Trophoblast cell (in vitro differentiated cells and primary cell): Measurements from ENCODE around the gene MYO15B.

Experiments used
- DNase-seq, 2 donors: peaks; one replicate each; pipeline ENCODE4 v3.0.0-alpha.2; 2016
- H2AFZ ChIP-seq: 2 replicates; pipeline ENCODE4 v1.6.1; 2013; ENCODE audit warnings: low read length, moderate library complexity, mild to moderate bottlenecking; ENCODE audit not compliant: insufficient read depth, poor library complexity
- H2AK5ac ChIP-seq: 2 replicates; pipeline ENCODE4 v1.6.1; 2013; ENCODE audit warnings: mild to moderate bottlenecking, low read length
- H2BK120ac ChIP-seq: 2 replicates; pipeline ENCODE4 v1.6.1; 2013; ENCODE audit warnings: low read length, mild to moderate bottlenecking, moderate library complexity; ENCODE audit not compliant: insufficient read depth, poor library complexity
- H2BK12ac ChIP-seq: 2 replicates; pipeline ENCODE4 v1.6.1; 2013; ENCODE audit warnings: mild to moderate bottlenecking, low read length, moderate library complexity
- H2BK5ac ChIP-seq: 2 replicates; pipeline ENCODE4 v1.6.1; 2013; ENCODE audit warnings: low read length, low read depth, moderate library complexity, mild to moderate bottlenecking; ENCODE audit not compliant: poor library complexity
- H3K14ac ChIP-seq: 2 replicates; pipeline ENCODE4 v1.6.1; 2013; ENCODE audit warnings: mild to moderate bottlenecking, low read length
- H3K18ac ChIP-seq: 2 replicates; pipeline ENCODE4 v1.6.1; 2013; ENCODE audit warnings: mild to moderate bottlenecking, low read length
- H3K23ac ChIP-seq: 2 replicates; pipeline ENCODE4 v1.6.1; 2013; ENCODE audit warnings: low read length
- H3K27ac ChIP-seq: 2 replicates; pipeline ENCODE4 v1.5.1; 2013; ENCODE audit warnings: low read depth, mild to moderate bottlenecking, inconsistent platforms, low read length, moderate library complexity
- H3K27me3 ChIP-seq: 2 replicates; pipeline ENCODE4 v1.6.1; 2013; ENCODE audit warnings: inconsistent platforms, mild to moderate bottlenecking, low read length, moderate library complexity; ENCODE audit not compliant: insufficient read depth
- H3K36me3 ChIP-seq, 2 experiments: 1 replicate in 1 of 2; 2 replicates in 1 of 2; pipeline ENCODE4 v1.6.1; 2013; ENCODE audit warnings: low read length in 2 of 2, mild to moderate bottlenecking in 2 of 2, moderate library complexity in 1 of 2; ENCODE audit not compliant: insufficient read depth in 2 of 2, control insufficient read depth in 1 of 2
- H3K4ac ChIP-seq: 2 replicates; pipeline ENCODE4 v1.6.1; 2013; ENCODE audit warnings: low read depth, mild to moderate bottlenecking, low read length, moderate library complexity
- H3K4me1 ChIP-seq, 2 experiments: 1 replicate in 1 of 2; 2 replicates in 1 of 2; pipeline ENCODE4 v1.6.1; 2013; ENCODE audit warnings: low read length in 2 of 2, mild to moderate bottlenecking in 2 of 2, moderate library complexity in 1 of 2; ENCODE audit not compliant: insufficient read depth in 2 of 2, control insufficient read depth in 1 of 2
- H3K4me2 ChIP-seq: 2 replicates; pipeline ENCODE4 v1.6.1; 2013; ENCODE audit warnings: inconsistent platforms, mild to moderate bottlenecking, low read length, moderate library complexity
- H3K4me3 ChIP-seq: 2 replicates; pipeline ENCODE4 v1.5.1; 2013; ENCODE audit warnings: mild to moderate bottlenecking, low read depth, low read length, inconsistent platforms
- H3K79me1 ChIP-seq: one replicate; pipeline ENCODE4 v1.6.1; 2013; ENCODE audit warnings: low read length
- H3K79me2 ChIP-seq: 2 replicates; pipeline ENCODE4 v1.6.1; 2013; ENCODE audit warnings: low read length, mild to moderate bottlenecking; ENCODE audit not compliant: control insufficient read depth, insufficient read depth, poor library complexity
- H3K9ac ChIP-seq: 2 replicates; pipeline ENCODE4 v1.6.1; 2013; ENCODE audit warnings: mild to moderate bottlenecking, low read length
- H3K9me3 ChIP-seq: 2 replicates; pipeline ENCODE4 v1.6.1; 2013; ENCODE audit warnings: low read depth, mild to moderate bottlenecking, control low read depth, inconsistent platforms, low read length; ENCODE audit not compliant: insufficient read depth
- H4K12ac ChIP-seq: 2 replicates; pipeline ENCODE4 v1.6.1; 2013; ENCODE audit warnings: low read depth, mild to moderate bottlenecking, low read length, moderate library complexity
- H4K8ac ChIP-seq: 2 replicates; pipeline ENCODE4 v1.6.1; 2013; ENCODE audit warnings: low read depth, mild to moderate bottlenecking, low read length, moderate library complexity
- H4K91ac ChIP-seq: one replicate; pipeline ENCODE4 v1.6.1; 2013; ENCODE audit warnings: low read depth, mild to moderate bottlenecking, low read length, moderate library complexity
- WGBS: extraction: QIAGEN DNeasy Blood & Tissue Kit; methylation state at CpG from one replicate; pipeline ENCODE4 v1.1.7; 2013; ENCODE audit warnings: missing lambda C conversion rate; ENCODE audit not compliant: insufficient read length, insufficient coverage; ENCODE audit errors: extremely low coverage; 5-methylcytosine and 5-hydroxymethylcytosine counted together

Gene MYO15B

GRCh38 chr17:75625813-75626486 lies 38.4 kb downstream of the MYO15B start:
- Histone ChIP-seq H4K8ac (no peak overlapping the region), H2BK5ac (no peak overlapping the region), H2BK12ac (no peak overlapping the region), H3K9me3 (peaks cover 8% of the 10 kb centered on the region), H2AFZ (no peak overlapping the region), H3K27ac (no peak overlapping the region), H3K27me3 (no peaks in the 10 kb centered on the region), H3K9ac (no peak overlapping the region), H3K4me2 (no peak overlapping the region), H3K79me1 (no peaks in the 10 kb centered on the region), H4K91ac (no peak overlapping the region), H4K12ac (no peak overlapping the region), H3K4ac (no peak overlapping the region), H3K4me3 (no peak overlapping the region), H3K36me3 (peaks cover 17 to 20% of the 10 kb centered on the region in 2 experiments), H3K4me1 (no peaks in the 10 kb centered on the region), H3K14ac (no peak overlapping the region), H2AK5ac (no peak overlapping the region), H3K18ac (no peak overlapping the region), H2BK120ac (no peak overlapping the region), H3K79me2 (no peaks in the 10 kb centered on the region), H3K23ac (no peak overlapping the region)
- DNase-seq: peak in 1 of 2 donors; percentile 32
- WGBS: no CpG with 5 or more reads among the region's 15 CpGs

GRCh38 chr17:75626496-75627038 lies 39.0 kb downstream of the MYO15B start:
- H3K4me2 ChIP-seq: no peak overlapping the region
- H3K23ac ChIP-seq: no peak overlapping the region
- WGBS: no CpG with 5 or more reads among the region's 11 CpGs
- no peak overlapping the region for H3K4me3 ChIP-seq
- no peak overlapping the region for H2BK5ac ChIP-seq
- H3K79me2 ChIP-seq: no peaks in the 10 kb centered on the region
- H2AFZ ChIP-seq: no peak overlapping the region
- H4K12ac ChIP-seq: no peak overlapping the region
- no peak overlapping the region for H3K4ac ChIP-seq
- H3K36me3 ChIP-seq: peaks cover 21 to 24% of the 10 kb centered on the region in 2 experiments
- H3K18ac ChIP-seq: no peak overlapping the region
- H3K27ac ChIP-seq: no peak overlapping the region
- no peak overlapping the region for H2AK5ac ChIP-seq
- H3K9me3 ChIP-seq: peaks cover 8% of the 10 kb centered on the region
- no peak for DNase-seq
- H3K9ac ChIP-seq: no peak overlapping the region
- no peaks in the 10 kb centered on the region for H3K27me3 ChIP-seq
- no peak overlapping the region for H4K8ac ChIP-seq
- H4K91ac ChIP-seq: no peak overlapping the region
- no peak overlapping the region for H2BK12ac ChIP-seq
- H2BK120ac ChIP-seq: no peak overlapping the region
- H3K4me1 ChIP-seq: no peaks in the 10 kb centered on the region
- H3K14ac ChIP-seq: no peak overlapping the region
- H3K79me1 ChIP-seq: no peaks in the 10 kb centered on the region

- Histone ChIP-seq H3K4me2 (no peak overlapping the region), H3K36me3 (peaks cover 21 to 24% of the 10 kb centered on the region in 2 experiments)
These were observed 39.5 kb downstream of the MYO15B start for GRCh38 chr17:75627094-75627493.

GRCh38 chr17:75628425-75628824 lies 40.8 kb downstream of the MYO15B start:
- Histone ChIP-seq H3K4me3 (no peak overlapping the region), H3K27me3 (no peaks in the 10 kb centered on the region)

More at GRCh38 chr17:75627094-75627493, 39.5 kb downstream of the MYO15B start:
- Histone ChIP-seq H2BK5ac (no peak overlapping the region), H2AFZ (no peak overlapping the region), H4K91ac (no peak overlapping the region), H3K4me1 (no peaks in the 10 kb centered on the region), H3K9ac (no peak overlapping the region), H3K18ac (no peak overlapping the region), H3K27ac (no peak overlapping the region), H4K12ac (no peak overlapping the region), H2BK120ac (no peak overlapping the region), H3K4me3 (no peak overlapping the region), H3K27me3 (no peaks in the 10 kb centered on the region), H3K79me1 (no peaks in the 10 kb centered on the region), H2BK12ac (no peak overlapping the region), H3K79me2 (no peaks in the 10 kb centered on the region), H3K14ac (no peak overlapping the region), H4K8ac (no peak overlapping the region), H2AK5ac (no peak overlapping the region), H3K23ac (no peak overlapping the region), H3K9me3 (peaks cover 8% of the 10 kb centered on the region), H3K4ac (no peak overlapping the region)
- DNase-seq: no peak
- no CpG with 5 or more reads among the region's 10 CpGs for WGBS

More at GRCh38 chr17:75628425-75628824, 40.8 kb downstream of the MYO15B start:
- no peaks in the 10 kb centered on the region for H3K79me2 ChIP-seq
- no peak for DNase-seq
- no CpG with 5 or more reads among the region's 6 CpGs for WGBS
- H2AFZ ChIP-seq: no peak overlapping the region
- no peak overlapping the region for H3K4me2 ChIP-seq
- H2BK120ac ChIP-seq: no peak overlapping the region
- no peak overlapping the region for H3K14ac ChIP-seq
- H4K8ac ChIP-seq: no peak overlapping the region
- no peak overlapping the region for H3K18ac ChIP-seq
- H3K23ac ChIP-seq: no peak overlapping the region
- no peak overlapping the region for H4K12ac ChIP-seq
- peaks cover 4% of the 10 kb centered on the region in 2 experiments for H3K4me1 ChIP-seq
- H3K9ac ChIP-seq: no peak overlapping the region
- no peak overlapping the region for H2AK5ac ChIP-seq
- peaks cover 6% of the 10 kb centered on the region for H3K9me3 ChIP-seq
- no peak overlapping the region for H3K27ac ChIP-seq
- H2BK5ac ChIP-seq: no peak overlapping the region
- H4K91ac ChIP-seq: no peak overlapping the region
- H3K4ac ChIP-seq: no peak overlapping the region
- H3K36me3 ChIP-seq: peaks cover 21 to 24% of the 10 kb centered on the region in 2 experiments
- peaks cover 3% of the 10 kb centered on the region for H3K79me1 ChIP-seq
- no peak overlapping the region for H2BK12ac ChIP-seq
